ENCODE data around the gene TNNI3K. TPM values are rescaled to one million over a fixed set of nuclear protein-coding genes. Genes with fewer than 3 reads are reported as not detected.

The TNNI3K gene
- total RNA-seq, 1 donor from 2014 or later, result 1.1 TPM

DNA sequence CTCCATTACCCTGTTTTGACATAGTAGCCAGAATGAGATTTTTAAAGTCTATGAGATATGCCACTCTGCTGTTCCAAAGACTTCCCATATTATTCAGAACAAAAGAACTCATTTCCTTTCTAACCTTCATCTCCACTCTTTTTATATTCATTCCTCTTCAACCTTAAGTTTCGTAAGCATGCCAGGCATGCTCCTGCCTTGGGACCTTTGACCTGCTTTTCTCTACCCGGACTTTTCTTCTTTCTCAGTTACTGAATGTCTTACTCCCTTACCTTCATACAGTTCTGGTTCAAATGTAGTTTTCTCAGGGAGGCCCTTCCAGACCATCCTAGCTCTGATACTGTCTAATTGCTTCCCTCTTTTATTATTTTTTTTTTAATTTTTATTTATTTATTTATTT, 81.1 kb downstream of the TNNI3K start:
- Histone ChIP-seq H3K36me3 (no peaks in the 10 kb centered on the region), H3K4me3 (no peak overlapping the region), H3K27ac (no peak overlapping the region), H3K27me3 (ENCODE audit: low read depth) (no peaks in the 10 kb centered on the region), H3K9me3 (no peaks in the 10 kb centered on the region), H3K4me1 (no peaks in the 10 kb centered on the region)
- ATAC-seq (no peak), DNase-seq (no peak)
- TF ChIP-seq, protein P1, sequence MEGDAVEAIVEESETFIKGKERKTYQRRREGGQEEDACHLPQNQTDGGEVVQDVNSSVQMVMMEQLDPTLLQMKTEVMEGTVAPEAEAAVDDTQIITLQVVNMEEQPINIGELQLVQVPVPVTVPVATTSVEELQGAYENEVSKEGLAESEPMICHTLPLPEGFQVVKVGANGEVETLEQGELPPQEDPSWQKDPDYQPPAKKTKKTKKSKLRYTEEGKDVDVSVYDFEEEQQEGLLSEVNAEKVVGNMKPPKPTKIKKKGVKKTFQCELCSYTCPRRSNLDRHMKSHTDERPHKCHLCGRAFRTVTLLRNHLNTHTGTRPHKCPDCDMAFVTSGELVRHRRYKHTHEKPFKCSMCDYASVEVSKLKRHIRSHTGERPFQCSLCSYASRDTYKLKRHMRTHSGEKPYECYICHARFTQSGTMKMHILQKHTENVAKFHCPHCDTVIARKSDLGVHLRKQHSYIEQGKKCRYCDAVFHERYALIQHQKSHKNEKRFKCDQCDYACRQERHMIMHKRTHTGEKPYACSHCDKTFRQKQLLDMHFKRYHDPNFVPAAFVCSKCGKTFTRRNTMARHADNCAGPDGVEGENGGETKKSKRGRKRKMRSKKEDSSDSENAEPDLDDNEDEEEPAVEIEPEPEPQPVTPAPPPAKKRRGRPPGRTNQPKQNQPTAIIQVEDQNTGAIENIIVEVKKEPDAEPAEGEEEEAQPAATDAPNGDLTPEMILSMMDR (IDR thresholded peaks at IDR 0.05), result no peak
- intact Hi-C loops (cut with DNase I), result no loop called here

DNA sequence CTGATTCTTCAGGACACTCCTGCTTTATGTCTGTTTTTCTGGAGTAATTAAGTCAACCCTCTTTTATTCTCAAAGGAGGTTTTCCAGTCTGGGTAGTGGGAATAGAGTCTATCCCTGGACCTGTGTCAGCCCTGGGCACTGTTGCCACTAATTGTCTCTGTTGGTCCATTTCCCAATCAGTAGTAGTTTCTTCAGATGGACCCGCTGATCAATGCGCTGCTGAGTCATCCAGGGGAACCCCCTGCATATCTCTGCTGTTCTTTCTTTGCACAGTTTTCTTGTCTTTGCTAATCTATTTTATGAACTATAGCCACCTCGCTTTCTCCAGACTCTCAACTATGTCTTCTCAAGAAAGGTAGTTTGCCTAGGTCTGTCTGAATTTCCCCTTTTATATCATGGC, 82.5 kb downstream of the TNNI3K start:
- Histone ChIP-seq H3K4me3 (no peak overlapping the region), H3K9me3 (no peaks in the 10 kb centered on the region), H3K4me1 (no peaks in the 10 kb centered on the region), H3K36me3 (no peaks in the 10 kb centered on the region), H3K27ac (no peak overlapping the region), H3K27me3 (ENCODE audit: low read depth) (no peaks in the 10 kb centered on the region)
- intact Hi-C loops (cut with DNase I), result no loop called here
- TF ChIP-seq, protein P1 (IDR thresholded peaks at IDR 0.05), result no peak
- ATAC-seq, result no peak
- no peak for DNase-seq

DNA sequence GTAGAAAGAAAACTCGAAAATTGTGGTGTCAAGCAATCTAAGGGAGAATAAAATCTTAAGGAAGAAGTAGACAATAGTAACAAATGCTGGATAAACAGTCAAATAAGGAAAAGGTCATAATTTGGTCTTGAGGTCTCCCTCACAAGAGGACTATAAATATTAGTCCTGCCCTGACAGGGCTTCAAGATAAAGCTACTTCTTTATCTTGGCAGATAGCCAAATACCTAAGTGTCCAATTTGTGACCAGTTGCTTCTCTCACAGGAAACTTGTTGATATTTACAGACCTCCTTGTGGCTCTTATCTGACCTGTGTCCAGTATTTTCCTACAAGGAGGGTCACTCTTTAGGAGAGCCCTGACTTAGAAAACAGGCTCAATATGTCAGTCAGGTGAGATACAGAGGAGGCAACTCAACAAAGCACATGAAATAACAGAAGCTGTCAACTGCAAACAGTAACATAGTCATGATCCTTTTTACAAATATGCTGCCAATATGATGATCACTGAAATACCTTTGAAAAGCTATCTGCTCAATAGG, 88.8 kb downstream of the TNNI3K start:
- H3K27me3 ChIP-seq (ENCODE audit: low read depth), result no peaks in the 10 kb centered on the region
- TF ChIP-seq, protein P1 (IDR thresholded peaks at IDR 0.05), result no peak
- no peaks in the 10 kb centered on the region for H3K9me3 ChIP-seq
- no peak overlapping the region for H3K27ac ChIP-seq
- ATAC-seq (no peak), DNase-seq (no peak)
- no peaks in the 10 kb centered on the region for H3K4me1 ChIP-seq
- H3K4me3 ChIP-seq, result no peak overlapping the region
- intact Hi-C loops (cut with DNase I), result no loop called here
- H3K36me3 ChIP-seq, result no peaks in the 10 kb centered on the region

DNA sequence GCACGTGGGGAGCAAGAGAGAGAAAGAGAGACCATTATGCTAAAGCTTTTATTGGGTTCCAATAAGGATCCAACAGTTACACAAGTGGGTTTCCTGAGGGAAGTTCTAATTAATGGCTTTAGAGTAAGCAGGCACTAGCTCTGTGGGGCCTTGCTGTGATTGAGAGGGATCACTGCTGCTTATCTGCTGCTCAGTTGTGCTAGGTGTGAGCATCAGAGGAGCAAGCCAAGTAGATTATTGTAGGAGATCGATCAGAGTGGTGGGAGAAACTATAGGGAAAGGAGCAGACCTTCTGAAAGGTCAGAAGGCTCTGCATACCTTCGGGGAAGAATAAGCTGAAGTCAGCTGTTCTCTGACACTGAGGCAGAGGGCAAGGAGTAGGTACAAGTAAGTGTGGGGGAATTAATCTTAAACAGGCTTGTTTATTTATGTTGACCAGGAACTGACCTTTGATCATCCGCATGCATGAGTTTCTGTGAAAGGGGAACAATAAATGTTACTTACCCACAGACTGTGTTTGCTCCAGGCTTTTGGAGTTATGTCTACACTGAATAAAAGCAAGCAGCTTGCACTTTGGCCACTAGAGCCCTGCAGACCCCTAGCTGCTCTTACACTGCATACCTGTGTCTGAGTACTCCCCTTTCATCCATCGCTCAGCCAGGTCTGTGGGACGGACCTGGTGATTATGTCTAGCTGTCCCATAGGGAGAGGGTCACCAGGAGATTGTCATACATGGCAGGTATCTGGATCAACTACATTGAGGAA, 89.7 kb downstream of the TNNI3K start:
- H3K9me3 ChIP-seq, result no peaks in the 10 kb centered on the region
- H3K27ac ChIP-seq, result no peak overlapping the region
- ATAC-seq (no peak), DNase-seq (no peak)
- H3K4me1 ChIP-seq, result no peaks in the 10 kb centered on the region
- H3K27me3 ChIP-seq (ENCODE audit: low read depth), result no peaks in the 10 kb centered on the region
- no peak overlapping the region for H3K4me3 ChIP-seq
- intact Hi-C loops (cut with DNase I), result no loop called here
- no peaks in the 10 kb centered on the region for H3K36me3 ChIP-seq
- TF ChIP-seq, protein P1 (IDR thresholded peaks at IDR 0.05), result no peak

DNA sequence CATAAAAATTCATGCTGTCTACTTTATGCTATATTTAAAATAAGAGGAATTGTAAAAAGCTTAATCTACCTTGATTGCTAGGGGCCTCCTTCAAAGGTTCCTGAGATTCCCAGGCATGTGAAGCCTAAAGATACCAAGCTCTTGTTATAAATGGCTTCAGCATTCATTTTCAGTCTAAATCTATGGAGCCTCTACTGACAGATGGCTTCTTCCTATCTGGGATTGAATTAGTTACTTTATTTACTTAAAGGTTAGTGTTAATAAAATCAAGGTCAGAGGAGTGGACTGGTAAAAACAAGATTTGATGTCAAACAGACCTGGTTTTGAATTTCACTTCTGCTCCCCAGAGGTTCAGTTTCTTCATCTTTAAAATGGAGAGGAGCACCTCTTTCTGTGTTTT, 93.7 kb downstream of the TNNI3K start:
- no peak for ATAC-seq
- H3K27ac ChIP-seq, result no peak overlapping the region

More for the DNA sequence above, 93.7 kb downstream of the TNNI3K start:
- no peaks in the 10 kb centered on the region for H3K4me1 ChIP-seq
- intact Hi-C loops (cut with DNase I), result no loop called here
- H3K27me3 ChIP-seq (ENCODE audit: low read depth), result no peaks in the 10 kb centered on the region
- no peaks in the 10 kb centered on the region for H3K36me3 ChIP-seq
- no peaks in the 10 kb centered on the region for H3K9me3 ChIP-seq
- no peak for DNase-seq
- no peak overlapping the region for H3K4me3 ChIP-seq
- TF ChIP-seq, protein P1 (IDR thresholded peaks at IDR 0.05), result no peak
